Body of pancreas (tissue), 4 donors: ENCODE results near the gene ATG4B. TPM values are rescaled to one million over a fixed set of nuclear protein-coding genes. Genes with fewer than 3 reads are reported as not detected.
"Not testable (repeated sequence)": the region's sequence is repeated elsewhere in the genome, so short reads cannot be mapped to it uniquely, and the experiment has no call there.

Source experiments
- ATAC-seq: fragments of 150-250 bp; one replicate; pipeline ENCODE4 v1.9.1; 2016
- DNase-seq, 4 donors: peaks; one replicate each; pipeline ENCODE4 v3.0.0-alpha.2; 2019
- H3K27ac ChIP-seq, 4 donors: fragments of 200-600 bp; sonication (generic); 1 replicate in 3 of 4; 2 replicates in 1 of 4; pipeline versions ENCODE4 v1.5.1 to v1.6.1; 2016 to 2019; ENCODE audit warnings: mild to moderate bottlenecking in 1 of 4, mixed read lengths in 1 of 4, moderate library complexity in 1 of 4
- H3K27me3 ChIP-seq, 2 donors: fragments of 200-600 bp; sonication (generic); one replicate each; pipeline ENCODE4 v1.6.0; 2016; ENCODE audit warnings: mild to moderate bottlenecking in 1 of 2
- H3K36me3 ChIP-seq, 2 donors: fragments of 200-600 bp; sonication (generic); replicated peaks in 1 of 2; 2 replicates each; pipeline ENCODE4 v1.5.1; 2016; ENCODE audit warnings: low read depth in 2 of 2; ENCODE audit not compliant: insufficient read depth in 1 of 2
- H3K4me1 ChIP-seq: fragments of 200-600 bp; sonication (generic); one replicate; pipeline ENCODE4 v1.6.0; 2016
- H3K4me3 ChIP-seq, 2 donors: fragments of 200-600 bp; sonication (generic); 1 replicate in 1 of 2; 2 replicates in 1 of 2; pipeline ENCODE4 v1.5.1; 2016 to 2019
- H3K9me3 ChIP-seq, 3 donors: fragments of 200-600 bp; sonication (generic); 1 replicate in 2 of 3; 2 replicates in 1 of 3; pipeline ENCODE4 v1.5.1; 2016
- CTCF ChIP-seq, 7 experiments: fragments of 450-650 bp in 4 of 7; fragments of 200-600 bp in 3 of 7; sonication (generic) in 3 of 7; IDR thresholded peaks; one replicate each; pipeline ENCODE4 v1.5.1; 2016 to 2019; ENCODE audit warnings: antibody characterized with exemption in 7 of 7
- POLR2A ChIP-seq, 3 donors: fragments of 450-650 bp; IDR thresholded peaks; one replicate each; pipeline ENCODE4 v1.6.1; 2016; ENCODE audit warnings: antibody characterized with exemption in 3 of 3, mild to moderate bottlenecking in 2 of 3
- WGBS, 2 donors: methylation state at CpG; one replicate each; pipeline ENCODE4 v1.1.5; 2017; 5-methylcytosine and 5-hydroxymethylcytosine counted together
- intact Hi-C: fragments of 100-400 bp; cut with DNase I; formaldehyde crosslinking; loops from one replicate; pipeline ENCODE4 v1.15.1; 2023
- total RNA-seq, 2 donors: library from RNA; depleted of rRNA; stranded (reverse); fragments of >200 nt; gene quantifications; one replicate each; pipeline ENCODE4 v1.1.0, GENCODE V29; 2016

ATG4B gene
- 10 to 100 TPM; 27.5 to 54.4 TPM for total RNA-seq

DNA sequence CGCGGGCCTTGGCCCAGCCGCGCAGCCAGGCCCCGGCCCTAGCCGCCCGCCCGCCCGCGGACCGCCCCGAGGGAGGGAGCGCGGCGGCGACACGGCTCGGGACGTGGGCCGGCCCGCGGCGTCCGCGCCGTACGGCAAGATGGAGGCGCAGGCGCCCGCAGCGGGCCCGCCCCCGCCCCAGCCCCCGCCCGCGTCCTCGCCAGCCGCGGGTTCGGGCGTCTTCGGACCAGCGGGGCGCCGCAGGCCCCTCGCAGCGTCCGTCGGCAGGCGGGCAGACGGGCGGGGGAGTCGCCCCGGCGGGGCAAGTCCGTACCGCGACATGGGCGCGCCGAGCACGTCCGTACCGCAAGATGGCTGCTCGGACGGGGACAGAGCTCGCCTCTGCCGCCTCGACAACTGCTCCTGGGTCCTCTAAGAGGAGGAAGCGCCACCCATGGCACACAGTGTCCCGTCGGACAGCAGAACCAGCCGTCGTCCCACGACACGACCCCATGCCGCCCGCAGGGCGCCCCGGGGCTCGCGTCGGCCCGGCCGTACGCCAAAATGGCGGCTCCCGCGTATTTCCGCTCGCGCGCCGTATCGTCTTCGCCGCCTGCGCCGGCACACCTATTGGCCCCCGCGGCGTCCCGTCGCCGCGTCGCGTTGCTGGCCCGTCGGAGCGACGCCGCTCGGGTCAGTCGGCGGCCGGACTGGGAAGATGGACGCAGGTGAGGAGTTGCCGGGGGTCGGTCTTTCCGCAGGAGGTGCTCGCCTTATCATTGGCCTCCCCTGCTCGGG is at the start of gene ATG4B, which contains the start of gene THAP4:
TSS of gene ATG4B (plus strand) at position 676 of the 777 bp plus-strand sequence. CDS start at position 698, 22 bp downstream.
TSS of gene THAP4 (minus strand) at position 141 of the 777 bp plus-strand sequence. CDS start 141 bp downstream, outside the sequence.
- Histone ChIP-seq H3K4me3 (peak within 1 kb of the TSS; percentile 78 to 90), H3K27ac (peak within 1 kb of the TSS; percentile 94 to 99 (median 98)), H3K4me1 (peaks cover 34% of the 10 kb centered on the region), H3K9me3 (no peaks in the 10 kb centered on the region), H3K36me3 (peaks cover 0 to 8% of the 10 kb centered on the region in 2 donors), H3K27me3 (no peaks in the 10 kb centered on the region)
- peak; percentile 82 to 90 (median 84) for DNase-seq
- peak; percentile 86 for ATAC-seq
- intact Hi-C loops: no loop called here
- 0% methylated on average over 93 of the region's 123 CpGs; no CpG with 5 or more reads in 1 of the 2 donors for WGBS, 2 donors
- TF ChIP-seq CTCF (IDR thresholded peaks at IDR 0.05) (no peak), POLR2A (IDR thresholded peaks at IDR 0.05) (peak; percentile 40 to 71 (median 60))

DNA sequence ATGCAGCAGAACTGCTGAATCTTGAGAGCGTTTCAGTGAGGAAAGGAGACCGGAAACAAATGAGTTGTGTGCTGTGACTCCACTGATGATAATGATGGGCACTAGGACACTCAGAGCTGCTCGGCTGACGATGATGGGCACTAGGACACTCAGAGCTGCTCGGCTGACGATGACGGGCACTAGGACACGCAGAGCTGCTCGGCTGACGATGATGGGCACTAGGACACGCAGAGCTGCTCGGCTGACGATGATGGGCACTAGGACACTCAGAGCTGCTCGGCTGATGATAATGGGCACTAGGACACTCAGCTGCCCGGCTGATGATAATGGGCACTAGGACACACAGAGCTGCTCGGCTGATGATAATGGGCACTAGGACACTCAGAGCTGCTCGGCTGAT is 47.6 kb upstream of the ATG4B start:
- H3K4me3 ChIP-seq, intact Hi-C loops, H3K36me3 ChIP-seq, H3K27me3 ChIP-seq, ATAC-seq, H3K27ac ChIP-seq, H3K4me1 ChIP-seq: not testable (repeated sequence)
- WGBS, 2 donors: 75 to 94% methylated on average over 13 to 16 of the region's 17 CpGs
- H3K9me3 ChIP-seq: peaks cover 0 to 12% (median 0%) of the 10 kb centered on the region in 3 donors
- DNase-seq: peak in 1 of 4 donors; percentile 22

DNA sequence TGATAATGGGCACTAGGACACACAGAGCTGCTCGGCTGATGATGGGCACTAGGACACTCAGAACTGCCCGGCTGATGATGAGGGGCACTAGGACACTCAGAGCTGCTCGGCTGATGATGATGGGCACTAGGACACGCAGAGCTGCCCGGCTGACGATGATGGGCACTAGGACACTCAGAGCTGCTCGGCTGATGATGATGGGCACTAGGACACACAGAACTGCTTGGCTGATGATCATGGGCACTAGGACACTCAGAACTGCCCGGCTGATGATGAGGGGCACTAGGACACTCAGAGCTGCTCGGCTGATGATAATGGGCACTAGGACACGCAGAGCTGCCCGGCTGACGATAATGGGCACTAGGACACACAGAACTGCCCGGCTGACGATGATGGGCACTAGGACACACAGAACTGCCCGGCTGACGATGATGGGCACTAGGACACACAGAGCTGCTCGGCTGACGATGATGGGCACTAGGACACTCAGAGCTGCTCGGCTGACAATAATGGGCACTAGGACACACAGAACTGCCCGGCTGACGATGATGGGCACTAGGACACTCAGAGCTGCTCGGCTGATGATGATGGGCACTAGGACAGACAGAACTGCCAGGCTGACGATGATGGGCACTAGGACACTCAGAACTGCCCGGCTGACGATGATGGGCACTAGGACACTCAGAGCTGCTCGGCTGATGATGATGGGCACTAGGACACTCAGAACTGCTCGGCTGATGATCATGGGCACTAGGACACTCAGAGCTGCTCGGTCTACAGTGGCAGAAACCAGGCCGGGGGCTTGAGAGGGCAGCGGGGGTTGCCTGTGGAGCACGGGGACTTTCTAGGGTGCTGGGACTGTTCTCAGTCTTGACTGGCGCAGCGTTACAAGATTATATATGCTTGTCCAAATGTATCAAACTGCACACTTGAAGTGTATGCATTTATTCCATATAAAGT is 46.7 kb upstream of the ATG4B start:
- H3K4me1 ChIP-seq, intact Hi-C loops, ATAC-seq, H3K27ac ChIP-seq, DNase-seq, H3K4me3 ChIP-seq, H3K27me3 ChIP-seq: not testable (repeated sequence)
- WGBS, 2 donors: 89 to 95% methylated on average over 23 to 33 of the region's 33 CpGs
- Histone ChIP-seq H3K36me3 (peaks cover 0 to 11% of the 10 kb centered on the region in 2 donors), H3K9me3 (peaks cover 0 to 12% (median 0%) of the 10 kb centered on the region in 3 donors)

GRCh38 chr2:241592126-241592845 is 45.2 kb upstream of the ATG4B start:
- Histone ChIP-seq H3K9me3 (peaks cover 0 to under 1% (median 0%) of the 10 kb centered on the region in 3 donors), H3K4me3 (no peak overlapping the region), H3K27ac (no peak overlapping the region), H3K36me3 (peaks cover 0 to 11% of the 10 kb centered on the region in 2 donors), H3K4me1 (no peaks in the 10 kb centered on the region), H3K27me3 (no peaks in the 10 kb centered on the region)
- no peak for ATAC-seq
- WGBS, 2 donors: 89 to 91% methylated on average over 11 to 18 of the region's 18 CpGs
- intact Hi-C loops: no loop called here
- no peak for TF ChIP-seq POLR2A (IDR thresholded peaks at IDR 0.05)
- no peak for TF ChIP-seq CTCF (IDR thresholded peaks at IDR 0.05)
- no peak for DNase-seq

GRCh38 chr2:241593271-241593670 is 44.2 kb upstream of the ATG4B start:
- intact Hi-C loops: no loop called here
- no peak overlapping the region for H3K27ac ChIP-seq
- 84 to 94% methylated on average over 9 to 16 of the region's 16 CpGs for WGBS, 2 donors
- ATAC-seq (no peak), DNase-seq (no peak)
- H3K36me3 ChIP-seq: peaks cover 0 to 11% of the 10 kb centered on the region in 2 donors
- H3K27me3 ChIP-seq: no peaks in the 10 kb centered on the region
- H3K4me1 ChIP-seq: no peaks in the 10 kb centered on the region
- no peak for TF ChIP-seq CTCF (IDR thresholded peaks at IDR 0.05)
- TF ChIP-seq POLR2A (IDR thresholded peaks at IDR 0.05): no peak
- H3K9me3 ChIP-seq: no peaks in the 10 kb centered on the region
- H3K4me3 ChIP-seq: no peak overlapping the region
